Peyer's patch (tissue), 4 donors: ENCODE data around the gene UBQLN2.

Experiments
- CTCF ChIP-seq, 6 experiments: fragments of 450-650 bp in 4 of 6; fragments of 200-600 bp in 2 of 6; sonication (generic) in 1 of 6; IDR thresholded peaks; one replicate each; pipeline ENCODE4 v1.5.1; 2017 to 2019; ENCODE audit warnings: antibody characterized with exemption in 6 of 6, mild to moderate bottlenecking in 3 of 6, moderate library complexity in 1 of 6
- POLR2A ChIP-seq, 2 donors: fragments of 450-650 bp; IDR thresholded peaks; one replicate each; pipeline ENCODE4 v1.5.1; 2017; ENCODE audit warnings: antibody characterized with exemption in 2 of 2, mild to moderate bottlenecking in 2 of 2, moderate library complexity in 2 of 2

- TF ChIP-seq POLR2A (IDR thresholded peaks at IDR 0.05) (no peak), CTCF (IDR thresholded peaks at IDR 0.05) (no peak)
Measured at GRCh38 chrX:56557376-56557929, 6.0 kb upstream of the UBQLN2 start.
